ENCODE measurements around the gene EXOC7.

The EXOC7 gene

DNA sequence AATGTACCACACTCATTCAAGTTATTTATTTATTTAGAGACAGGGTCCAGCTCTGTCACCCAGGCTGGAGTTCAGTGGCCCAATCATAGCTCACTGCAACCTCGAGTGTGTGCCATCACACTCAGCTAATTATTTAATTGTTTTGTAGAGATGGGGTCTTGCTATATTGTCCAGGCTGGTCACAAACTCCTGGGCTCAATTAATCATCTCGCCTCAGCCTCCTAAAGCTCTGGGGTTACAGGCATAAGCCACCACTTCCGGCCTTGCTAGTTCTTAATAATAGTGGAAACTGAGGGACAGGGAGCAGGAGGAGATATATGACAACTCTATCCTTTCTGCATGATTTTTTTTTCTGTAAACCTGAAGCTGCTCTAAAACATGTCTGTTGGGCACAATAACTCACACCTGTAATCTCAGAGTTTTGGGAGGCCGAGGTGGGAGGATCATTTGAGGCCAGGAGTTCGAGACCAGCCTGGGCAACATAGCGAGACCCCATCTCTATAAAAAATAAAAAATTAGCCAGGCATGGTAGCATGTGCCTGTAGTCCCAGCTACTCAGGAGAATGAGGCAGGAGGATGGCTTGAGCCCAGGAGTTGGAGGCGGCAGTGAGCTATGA lies 11.7 kb upstream of the EXOC7 start:
- no peak overlapping the region for H2BK15ac ChIP-seq (ENCODE audit: low read length)
- no peak overlapping the region for H2BK12ac ChIP-seq (ENCODE audit: low read length)
- no peak overlapping the region for H3K23ac ChIP-seq (ENCODE audit: low read depth, low read length, poor library complexity)
- DNase-seq (ENCODE audit: low spot score): no peak
- H3K36me3 ChIP-seq (replicated peaks in 1 of 2; ENCODE audit: control insufficient read depth in 2 of 2, insufficient read depth in 2 of 2, low read length in 2 of 2): no peaks in the 10 kb centered on the region
- no peak overlapping the region for H4K8ac ChIP-seq (ENCODE audit: low read depth, low read length)
- no peak overlapping the region for H2AFZ ChIP-seq (ENCODE audit: low read length)
- H3K27ac ChIP-seq (replicated peaks; ENCODE audit: low read length): no peak overlapping the region
- H3K9ac ChIP-seq (ENCODE audit: low read depth, low read length, poor library complexity): no peak overlapping the region
- no peak overlapping the region for H2BK120ac ChIP-seq (ENCODE audit: low read depth, low read length)
- H3K4me1 ChIP-seq (ENCODE audit: control insufficient read depth in 2 of 2, insufficient read depth in 1 of 2, low read depth in 1 of 2, low read length in 2 of 2): no peaks in the 10 kb centered on the region
- H3K4ac ChIP-seq (ENCODE audit: low read length): no peak overlapping the region
- H3K27me3 ChIP-seq (ENCODE audit: control insufficient read depth in 3 of 3, insufficient read depth in 3 of 3, low read depth in 1 of 3, low read length in 3 of 3): no peaks in the 10 kb centered on the region
- no peak overlapping the region for H2BK5ac ChIP-seq (ENCODE audit: low read length)
- no peak overlapping the region for H2AK5ac ChIP-seq (ENCODE audit: low read depth, low read length)
- no peak overlapping the region for H3K14ac ChIP-seq (ENCODE audit: low read length)
- H4K91ac ChIP-seq (ENCODE audit: low read depth, low read length, poor library complexity): no peak overlapping the region
- no peaks in the 10 kb centered on the region for H3K9me3 ChIP-seq (replicated peaks in 1 of 2; ENCODE audit: control insufficient read depth in 2 of 2, insufficient read depth in 1 of 2, low read depth in 1 of 2, low read length in 2 of 2)
- H3K4me2 ChIP-seq (ENCODE audit: insufficient read depth, low read length, poor library complexity, severe bottlenecking): no peak overlapping the region
- no CpG with 5 or more reads among the region's 7 CpGs for WGBS, 2 donors (ENCODE audit: extremely low coverage in 2 of 2, insufficient read length in 2 of 2, insufficient replicate concordance in 1 of 2)
- H3K18ac ChIP-seq (ENCODE audit: low read length): no peak overlapping the region
- H3K79me1 ChIP-seq (ENCODE audit: low read depth, low read length): no peaks in the 10 kb centered on the region
- H3K4me3 ChIP-seq (ENCODE audit: low read length in 2 of 2): no peak overlapping the region

DNA sequence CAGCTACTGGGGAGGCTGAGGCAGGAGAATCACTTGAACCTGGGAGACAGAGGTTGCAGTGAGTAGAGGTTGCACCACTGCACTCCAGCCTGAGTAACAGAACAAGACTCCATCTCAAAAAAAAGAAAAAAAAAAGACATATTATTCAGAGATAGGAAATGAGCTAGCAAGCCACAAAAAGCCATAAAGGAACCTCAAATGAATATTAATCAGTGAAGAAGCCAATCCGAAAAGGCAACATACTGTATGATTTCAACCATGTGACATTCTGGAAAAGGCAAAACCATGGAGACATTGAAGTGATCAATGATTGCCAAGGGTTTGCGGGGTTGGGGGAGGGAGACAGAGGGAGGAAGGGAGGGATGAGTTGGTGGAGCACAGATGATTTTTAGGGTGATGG lies 8.4 kb upstream of the EXOC7 start:
- Histone ChIP-seq H3K9me3 (replicated peaks in 1 of 2; ENCODE audit: control insufficient read depth in 2 of 2, insufficient read depth in 1 of 2, low read depth in 1 of 2, low read length in 2 of 2) (no peaks in the 10 kb centered on the region), H2BK5ac (ENCODE audit: low read length) (no peak overlapping the region), H3K79me1 (ENCODE audit: low read depth, low read length) (no peaks in the 10 kb centered on the region), H3K23ac (ENCODE audit: low read depth, low read length, poor library complexity) (no peak overlapping the region), H3K4ac (ENCODE audit: low read length) (no peak overlapping the region), H2BK15ac (ENCODE audit: low read length) (no peak overlapping the region), H3K9ac (ENCODE audit: low read depth, low read length, poor library complexity) (no peak overlapping the region), H3K36me3 (replicated peaks in 1 of 2; ENCODE audit: control insufficient read depth in 2 of 2, insufficient read depth in 2 of 2, low read length in 2 of 2) (no peaks in the 10 kb centered on the region), H3K14ac (ENCODE audit: low read length) (no peak overlapping the region), H3K4me2 (ENCODE audit: insufficient read depth, low read length, poor library complexity, severe bottlenecking) (no peak overlapping the region), H2AK5ac (ENCODE audit: low read depth, low read length) (no peak overlapping the region), H3K4me1 (ENCODE audit: control insufficient read depth in 2 of 2, insufficient read depth in 1 of 2, low read depth in 1 of 2, low read length in 2 of 2) (no peaks in the 10 kb centered on the region), H2BK120ac (ENCODE audit: low read depth, low read length) (no peak overlapping the region), H3K27me3 (ENCODE audit: control insufficient read depth in 3 of 3, insufficient read depth in 3 of 3, low read depth in 1 of 3, low read length in 3 of 3) (no peaks in the 10 kb centered on the region), H4K91ac (ENCODE audit: low read depth, low read length, poor library complexity) (no peak overlapping the region), H4K8ac (ENCODE audit: low read depth, low read length) (no peak overlapping the region), H2BK12ac (ENCODE audit: low read length) (no peak overlapping the region), H3K27ac (replicated peaks; ENCODE audit: low read length) (no peak overlapping the region), H3K18ac (ENCODE audit: low read length) (no peak overlapping the region), H3K4me3 (ENCODE audit: low read length in 2 of 2) (no peak overlapping the region), H2AFZ (ENCODE audit: low read length) (no peak overlapping the region)
- WGBS, 2 donors (ENCODE audit: extremely low coverage in 2 of 2, insufficient read length in 2 of 2, insufficient replicate concordance in 1 of 2): no CpG with 5 or more reads among the region's 2 CpGs
- DNase-seq (ENCODE audit: low spot score): no peak

DNA sequence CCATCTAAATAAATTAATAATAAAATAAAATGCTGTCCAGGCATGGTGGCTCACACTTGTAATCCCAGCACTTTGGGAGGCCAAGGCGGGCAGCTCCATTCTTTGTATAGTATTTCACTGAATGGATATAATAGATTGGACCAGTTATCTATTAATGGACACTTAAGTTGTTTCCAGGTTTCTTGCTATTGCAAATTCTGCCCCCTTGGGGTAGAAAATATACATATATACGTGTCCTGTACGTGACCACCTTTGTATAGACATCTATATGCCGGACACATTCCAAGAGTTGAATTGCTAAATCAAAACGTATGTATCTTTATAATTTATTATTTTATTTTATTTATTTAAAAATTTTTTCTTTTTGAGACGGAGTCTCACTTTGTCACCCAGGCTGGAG lies 3.9 kb upstream of the EXOC7 start:
- Histone ChIP-seq H2BK12ac (ENCODE audit: low read length) (no peak overlapping the region), H3K36me3 (replicated peaks in 1 of 2; ENCODE audit: control insufficient read depth in 2 of 2, insufficient read depth in 2 of 2, low read length in 2 of 2) (peaks cover 0 to 2% of the 10 kb centered on the region in 2 donors), H3K18ac (ENCODE audit: low read length) (no peak overlapping the region), H3K4ac (ENCODE audit: low read length) (no peak overlapping the region), H3K14ac (ENCODE audit: low read length) (no peak overlapping the region), H2AFZ (ENCODE audit: low read length) (no peak overlapping the region), H4K8ac (ENCODE audit: low read depth, low read length) (no peak overlapping the region), H3K9me3 (replicated peaks in 1 of 2; ENCODE audit: control insufficient read depth in 2 of 2, insufficient read depth in 1 of 2, low read depth in 1 of 2, low read length in 2 of 2) (no peaks in the 10 kb centered on the region), H3K9ac (ENCODE audit: low read depth, low read length, poor library complexity) (no peak overlapping the region), H3K27me3 (ENCODE audit: control insufficient read depth in 3 of 3, insufficient read depth in 3 of 3, low read depth in 1 of 3, low read length in 3 of 3) (no peaks in the 10 kb centered on the region), H3K4me2 (ENCODE audit: insufficient read depth, low read length, poor library complexity, severe bottlenecking) (no peak overlapping the region), H2BK5ac (ENCODE audit: low read length) (no peak overlapping the region), H3K4me3 (ENCODE audit: low read length in 2 of 2) (no peak overlapping the region), H3K27ac (replicated peaks; ENCODE audit: low read length) (no peak overlapping the region), H4K91ac (ENCODE audit: low read depth, low read length, poor library complexity) (no peak overlapping the region), H2BK15ac (ENCODE audit: low read length) (no peak overlapping the region), H3K4me1 (ENCODE audit: control insufficient read depth in 2 of 2, insufficient read depth in 1 of 2, low read depth in 1 of 2, low read length in 2 of 2) (peaks cover 5 to 12% of the 10 kb centered on the region in 2 donors), H3K79me1 (ENCODE audit: low read depth, low read length) (peaks cover 5% of the 10 kb centered on the region), H2AK5ac (ENCODE audit: low read depth, low read length) (no peak overlapping the region), H2BK120ac (ENCODE audit: low read depth, low read length) (no peak overlapping the region), H3K23ac (ENCODE audit: low read depth, low read length, poor library complexity) (no peak overlapping the region)
- DNase-seq (ENCODE audit: low spot score): no peak
- no CpG with 5 or more reads among the region's 6 CpGs for WGBS, 2 donors (ENCODE audit: extremely low coverage in 2 of 2, insufficient read length in 2 of 2, insufficient replicate concordance in 1 of 2)

DNA sequence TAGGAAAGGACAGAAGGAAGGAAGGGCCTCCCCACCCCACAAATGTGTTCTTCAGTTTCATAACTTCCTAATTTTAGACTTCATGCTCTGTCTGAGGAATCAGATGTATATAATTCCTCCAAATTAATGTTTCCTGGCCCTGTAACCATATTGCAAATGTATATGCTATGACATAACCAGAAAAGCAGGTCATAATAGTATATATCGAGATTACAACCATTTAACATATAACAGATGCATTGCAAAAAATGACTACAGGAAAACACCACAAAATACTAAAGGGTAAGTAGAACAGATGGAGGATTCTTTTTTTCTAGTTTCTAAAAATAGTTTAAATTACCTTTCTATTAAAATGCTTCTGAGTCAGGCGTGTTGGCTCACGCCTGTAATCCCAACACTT lies 3.1 kb upstream of the EXOC7 start:
- no peak overlapping the region for H3K4me3 ChIP-seq (ENCODE audit: low read length in 2 of 2)
- H3K79me1 ChIP-seq (ENCODE audit: low read depth, low read length): peaks cover 7% of the 10 kb centered on the region
- H3K27ac ChIP-seq (replicated peaks; ENCODE audit: low read length): no peak overlapping the region
- no peak overlapping the region for H3K14ac ChIP-seq (ENCODE audit: low read length)
- H2BK5ac ChIP-seq (ENCODE audit: low read length): no peak overlapping the region
- H4K8ac ChIP-seq (ENCODE audit: low read depth, low read length): no peak overlapping the region
- peaks cover 5 to 12% of the 10 kb centered on the region in 2 donors for H3K4me1 ChIP-seq (ENCODE audit: control insufficient read depth in 2 of 2, insufficient read depth in 1 of 2, low read depth in 1 of 2, low read length in 2 of 2)
- peaks cover 1 to 10% of the 10 kb centered on the region in 2 donors for H3K36me3 ChIP-seq (replicated peaks in 1 of 2; ENCODE audit: control insufficient read depth in 2 of 2, insufficient read depth in 2 of 2, low read length in 2 of 2)
- H4K91ac ChIP-seq (ENCODE audit: low read depth, low read length, poor library complexity): no peak overlapping the region
- H3K27me3 ChIP-seq (ENCODE audit: control insufficient read depth in 3 of 3, insufficient read depth in 3 of 3, low read depth in 1 of 3, low read length in 3 of 3): no peaks in the 10 kb centered on the region
- H2AK5ac ChIP-seq (ENCODE audit: low read depth, low read length): no peak overlapping the region
- no peak overlapping the region for H2BK120ac ChIP-seq (ENCODE audit: low read depth, low read length)
- no peak overlapping the region for H3K4me2 ChIP-seq (ENCODE audit: insufficient read depth, low read length, poor library complexity, severe bottlenecking)
- no peak overlapping the region for H3K23ac ChIP-seq (ENCODE audit: low read depth, low read length, poor library complexity)
- no peak overlapping the region for H2BK12ac ChIP-seq (ENCODE audit: low read length)
- H3K4ac ChIP-seq (ENCODE audit: low read length): no peak overlapping the region
- DNase-seq (ENCODE audit: low spot score): no peak
- peak overlapping the region; percentile 37 for H2AFZ ChIP-seq (ENCODE audit: low read length)
- no CpG with 5 or more reads among the region's 3 CpGs for WGBS, 2 donors (ENCODE audit: extremely low coverage in 2 of 2, insufficient read length in 2 of 2, insufficient replicate concordance in 1 of 2)
- H3K18ac ChIP-seq (ENCODE audit: low read length): no peak overlapping the region
- no peak overlapping the region for H3K9ac ChIP-seq (ENCODE audit: low read depth, low read length, poor library complexity)
- no peaks in the 10 kb centered on the region for H3K9me3 ChIP-seq (replicated peaks in 1 of 2; ENCODE audit: control insufficient read depth in 2 of 2, insufficient read depth in 1 of 2, low read depth in 1 of 2, low read length in 2 of 2)
- no peak overlapping the region for H2BK15ac ChIP-seq (ENCODE audit: low read length)

Measured in neuronal stem cell (in vitro differentiated cells).